SK-N-SH treated with all-trans-retinoic acid at 6 μM for 48 hours (cell line): ENCODE data around the gene ERN1.

Experiments used
- ARNTL ChIP-seq: fragments of 450-650 bp; formaldehyde crosslinking; IDR thresholded peaks from 2 replicates; pipeline ENCODE4 v1.5.0; 2020; ENCODE audit warnings: low read depth, mild to moderate bottlenecking, moderate library complexity, borderline replicate concordance
- CSDC2 ChIP-seq: fragments of 250-450 bp; sonication (Bioruptor Pico); IDR thresholded peaks from 2 replicates; pipeline ENCODE4 v1.5.0; 2020; ENCODE audit warnings: mild to moderate bottlenecking, moderate library complexity
- ESRRG ChIP-seq: fragments of 250-450 bp; sonication (Bioruptor Pico); IDR thresholded peaks from 2 replicates; pipeline ENCODE4 v1.6.1; 2021; ENCODE audit warnings: mild to moderate bottlenecking
- POU6F1 ChIP-seq: fragments of 250-450 bp; sonication (Bioruptor Pico); IDR thresholded peaks from 2 replicates; pipeline ENCODE4 v1.8.0; 2021; ENCODE audit warnings: low read depth, mild to moderate bottlenecking, moderate library complexity, borderline replicate concordance
- RARB ChIP-seq: fragments of 250-450 bp; sonication (Bioruptor Pico); IDR thresholded peaks from 2 replicates; pipeline ENCODE4 v1.8.0; 2021; ENCODE audit warnings: mild to moderate bottlenecking, moderate library complexity
- TOX ChIP-seq: fragments of 250-450 bp; sonication (Bioruptor Pico); IDR thresholded peaks from 2 replicates; pipeline ENCODE4 v1.8.0; 2021; ENCODE audit warnings: mild to moderate bottlenecking, moderate library complexity, borderline replicate concordance
- ZFP3 ChIP-seq: fragments of 250-450 bp; sonication (Bioruptor Pico); IDR thresholded peaks from 2 replicates; pipeline ENCODE4 v1.5.0; 2020; ENCODE audit warnings: mild to moderate bottlenecking, moderate library complexity
- ZFP30 ChIP-seq: fragments of 450-650 bp; formaldehyde crosslinking; IDR thresholded peaks from 2 replicates; pipeline ENCODE4 v1.5.0; 2022; ENCODE audit warnings: mild to moderate bottlenecking, moderate library complexity
- ZNF70 ChIP-seq: fragments of 450-650 bp; formaldehyde crosslinking; IDR thresholded peaks from 2 replicates; pipeline ENCODE4 v1.5.0; 2020; ENCODE audit warnings: mild to moderate bottlenecking, moderate library complexity
- ZNF8 ChIP-seq: fragments of 450-650 bp; formaldehyde crosslinking; IDR thresholded peaks from 2 replicates; pipeline ENCODE4 v1.5.0; 2020; ENCODE audit warnings: mild to moderate bottlenecking, moderate library complexity
- TF ChIP-seq, protein P1 (sequence below): fragments of 250-450 bp; sonication (Bioruptor Pico); IDR thresholded peaks from 2 replicates; pipeline ENCODE4 v1.8.0; 2020; ENCODE audit warnings: mild to moderate bottlenecking, moderate library complexity, borderline replicate concordance

- TF ChIP-seq, protein P1, sequence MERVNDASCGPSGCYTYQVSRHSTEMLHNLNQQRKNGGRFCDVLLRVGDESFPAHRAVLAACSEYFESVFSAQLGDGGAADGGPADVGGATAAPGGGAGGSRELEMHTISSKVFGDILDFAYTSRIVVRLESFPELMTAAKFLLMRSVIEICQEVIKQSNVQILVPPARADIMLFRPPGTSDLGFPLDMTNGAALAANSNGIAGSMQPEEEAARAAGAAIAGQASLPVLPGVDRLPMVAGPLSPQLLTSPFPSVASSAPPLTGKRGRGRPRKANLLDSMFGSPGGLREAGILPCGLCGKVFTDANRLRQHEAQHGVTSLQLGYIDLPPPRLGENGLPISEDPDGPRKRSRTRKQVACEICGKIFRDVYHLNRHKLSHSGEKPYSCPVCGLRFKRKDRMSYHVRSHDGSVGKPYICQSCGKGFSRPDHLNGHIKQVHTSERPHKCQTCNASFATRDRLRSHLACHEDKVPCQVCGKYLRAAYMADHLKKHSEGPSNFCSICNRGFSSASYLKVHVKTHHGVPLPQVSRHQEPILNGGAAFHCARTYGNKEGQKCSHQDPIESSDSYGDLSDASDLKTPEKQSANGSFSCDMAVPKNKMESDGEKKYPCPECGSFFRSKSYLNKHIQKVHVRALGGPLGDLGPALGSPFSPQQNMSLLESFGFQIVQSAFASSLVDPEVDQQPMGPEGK (CRISPR knock-in tag), result no peak
- TF ChIP-seq POU6F1, result no peak
- no peak for TF ChIP-seq RARB (CRISPR knock-in tag)
- TF ChIP-seq ZFP30 (CRISPR knock-in tag), result no peak
- no peak for TF ChIP-seq ZNF70 (CRISPR knock-in tag)
- TF ChIP-seq ARNTL, result no peak
- TF ChIP-seq ZFP3, result no peak
- TF ChIP-seq CSDC2 (CRISPR knock-in tag), result no peak
- no peak for TF ChIP-seq ESRRG
- no peak for TF ChIP-seq TOX
- TF ChIP-seq ZNF8 (CRISPR knock-in tag), result no peak
Observed at GRCh38 chr17:64148017-64148631, 18.2 kb upstream of the ERN1 start.
